Ishikawa (cell line): ENCODE results near the gene DUSP19.

Source experiments
- CREB1 ChIP-seq: IDR thresholded peaks from 2 replicates; pipeline ENCODE4 v1.6.1; 2012; ENCODE audit warnings: low read depth
- EP300 ChIP-seq: IDR thresholded peaks from 2 replicates; pipeline ENCODE4 v1.6.1; 2012; ENCODE audit warnings: borderline replicate concordance
- FOXM1 ChIP-seq: IDR thresholded peaks from 2 replicates; pipeline ENCODE4 v1.6.1; 2012; ENCODE audit warnings: low read depth, borderline replicate concordance
- REST ChIP-seq: IDR thresholded peaks from 2 replicates; pipeline ENCODE4 v1.6.1; 2012; ENCODE audit warnings: low read depth, mild to moderate bottlenecking
- YY1 ChIP-seq: IDR thresholded peaks from 2 replicates; pipeline ENCODE4 v1.6.1; 2012; ENCODE audit warnings: low read depth

DNA sequence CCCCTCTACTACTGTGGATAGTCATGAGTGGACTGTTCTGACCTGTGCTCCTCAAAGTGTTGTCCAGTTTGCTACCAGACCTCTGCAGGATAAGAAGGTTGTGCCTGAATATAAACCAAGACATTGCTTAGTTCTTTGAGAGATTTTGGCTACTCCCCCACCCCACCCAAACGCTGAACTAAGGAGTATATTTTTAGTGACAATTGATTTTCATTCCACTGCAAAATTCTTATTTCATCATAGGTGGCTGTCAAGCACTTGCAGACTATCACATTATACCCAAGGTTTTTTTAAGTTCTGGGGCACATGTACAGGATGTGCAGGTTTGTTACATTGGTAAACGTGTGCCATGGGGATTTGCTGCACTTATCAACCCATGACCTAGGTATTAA lies 13.4 kb downstream of the DUSP19 start:
- TF ChIP-seq FOXM1 (no peak), EP300 (no peak), YY1 (no peak), CREB1 (no peak), REST (no peak)
